CD4-positive, CD25-positive, alpha-beta regulatory T cell (primary cell): ENCODE data around the gene FZR1. TPM values are rescaled to one million over a fixed set of nuclear protein-coding genes. Genes with fewer than 3 reads are reported as not detected.
A peak's percentile ranks its signal among the peaks of the same experiment; 100 is the strongest.

Experiments used
- ATAC-seq, 2 donors: fragments of 150-1000 bp; cut with Tn5 transposase; one replicate each; pipeline ENCODE4 v1.10.0; 2021; ENCODE audit warnings: low read depth in 2 of 2, moderate number of reproducible peaks in 2 of 2, moderate library complexity in 1 of 2
- DNase-seq, 3 donors: peaks; one replicate each; pipeline versions ENCODE4 v3.0.0 to v3.0.0-alpha.2; 2012 to 2022; ENCODE audit warnings: mixed read lengths in 1 of 3
- H3K27ac ChIP-seq: one replicate; pipeline ENCODE4 v1.7.0; 2013; ENCODE audit warnings: mild to moderate bottlenecking, low read length; ENCODE audit not compliant: insufficient read depth, poor library complexity, severe bottlenecking
- H3K27me3 ChIP-seq: one replicate; pipeline ENCODE4 v1.7.0; 2013; ENCODE audit warnings: low read length; ENCODE audit not compliant: control insufficient read depth, insufficient read depth
- H3K36me3 ChIP-seq: one replicate; pipeline ENCODE4 v1.7.0; 2013; ENCODE audit warnings: mild to moderate bottlenecking, low read length, moderate library complexity; ENCODE audit not compliant: control insufficient read depth, insufficient read depth
- H3K4me1 ChIP-seq: 2 replicates; pipeline ENCODE4 v1.7.0; 2013; ENCODE audit warnings: mild to moderate bottlenecking, low read length; ENCODE audit not compliant: insufficient read depth, control insufficient read depth, poor library complexity, severe bottlenecking
- H3K4me3 ChIP-seq: one replicate; pipeline ENCODE4 v1.7.0; 2013; ENCODE audit warnings: low read depth, mild to moderate bottlenecking, low read length, moderate library complexity
- H3K9me3 ChIP-seq, 2 experiments: 1 replicate in 1 of 2; 2 replicates in 1 of 2; pipeline ENCODE4 v1.7.0; 2013; ENCODE audit warnings: low read length in 2 of 2, mild to moderate bottlenecking in 1 of 2, moderate library complexity in 1 of 2; ENCODE audit not compliant: control insufficient read depth in 2 of 2
- H3K27ac Mint-ChIP-seq, 3 donors: one replicate each; pipeline ENCODE4 v1.8.0; 2020 to 2022; ENCODE audit warnings: mild to moderate bottlenecking in 3 of 3, mixed read lengths in 3 of 3, moderate library complexity in 2 of 3
- H3K27me3 Mint-ChIP-seq: one replicate; pipeline ENCODE4 v1.8.0; 2022; ENCODE audit warnings: mild to moderate bottlenecking, mixed read lengths
- H3K36me3 Mint-ChIP-seq: one replicate; pipeline ENCODE4 v1.8.0; 2020; ENCODE audit warnings: mixed read lengths
- H3K4me1 Mint-ChIP-seq, 4 donors: one replicate each; pipeline ENCODE4 v1.8.0; 2020 to 2022; ENCODE audit warnings: mixed read lengths in 4 of 4, mild to moderate bottlenecking in 1 of 4
- H3K4me3 Mint-ChIP-seq, 4 donors: one replicate each; pipeline ENCODE4 v1.8.0; 2020 to 2022; ENCODE audit warnings: mild to moderate bottlenecking in 4 of 4, mixed read lengths in 4 of 4, moderate library complexity in 3 of 4
- H3K9me3 Mint-ChIP-seq, 7 donors: one replicate each; pipeline ENCODE4 v1.8.0; 2020 to 2022; ENCODE audit warnings: mixed read lengths in 7 of 7, mild to moderate bottlenecking in 3 of 7, moderate library complexity in 2 of 7
- polyA plus RNA-seq, 4 donors: library from polyadenylated mRNA; unstranded; fragments of 300-500 nt; fragmentation: Illumina TruSeq; gene quantifications; one replicate each; pipeline ENCODE4 v1.2.3, GENCODE V29; 2021
- total RNA-seq: library from RNA; stranded (reverse); gene quantifications from one replicate; pipeline ENCODE4 v1.2.3, GENCODE V29; 2022

Gene FZR1
- total RNA-seq (107 TPM), polyA plus RNA-seq (10 to 100 TPM in 2 of 4 donors, 1 to 10 TPM in 2; 9.1 to 11.4 (median 10.3) TPM)

GRCh38 chr19:3505598-3506383, at the start of gene FZR1:
Gene FZR1, plus strand, starts transcription at chr19:3506311. Its CDS starts 16,679 bp downstream, at chr19:3522990.
- peak within 1 kb of the TSS; percentile 97 to 99 (median 98) for H3K27ac Mint-ChIP-seq
- H3K36me3 Mint-ChIP-seq, result no peaks in the 10 kb centered on the region
- peaks cover under 1% of the 10 kb centered on the region for H3K27me3 Mint-ChIP-seq
- Histone ChIP-seq H3K36me3 (peaks cover 7% of the 10 kb centered on the region), H3K4me3 (peak within 1 kb of the TSS; percentile 80), H3K9me3 (no peaks in the 10 kb centered on the region), H3K4me1 (peaks cover 33% of the 10 kb centered on the region), H3K27me3 (no peaks in the 10 kb centered on the region), H3K27ac (peak within 1 kb of the TSS; percentile 93)
- ATAC-seq (peak; percentile 91 to 92), DNase-seq (peak; percentile 99 to 100 (median 100))
- peaks cover 0 to 1% (median 0%) of the 10 kb centered on the region in 7 donors for H3K9me3 Mint-ChIP-seq
- peaks cover 9 to 56% (median 32%) of the 10 kb centered on the region in 4 donors for H3K4me1 Mint-ChIP-seq
- H3K4me3 Mint-ChIP-seq, result peak within 1 kb of the TSS; percentile 91 to 97 (median 92)

GRCh38 chr19:3456925-3457527, 49.1 kb upstream of the FZR1 start:
- no peak overlapping the region for H3K27ac Mint-ChIP-seq
- Histone ChIP-seq H3K27me3 (no peaks in the 10 kb centered on the region), H3K4me3 (no peak overlapping the region), H3K36me3 (peaks cover 8% of the 10 kb centered on the region), H3K4me1 (no peaks in the 10 kb centered on the region), H3K27ac (no peak overlapping the region), H3K9me3 (no peaks in the 10 kb centered on the region)
- no peaks in the 10 kb centered on the region for H3K9me3 Mint-ChIP-seq
- no peak for ATAC-seq
- H3K36me3 Mint-ChIP-seq, result no peaks in the 10 kb centered on the region
- no peaks in the 10 kb centered on the region for H3K27me3 Mint-ChIP-seq
- no peak overlapping the region for H3K4me3 Mint-ChIP-seq
- H3K4me1 Mint-ChIP-seq, result no peaks in the 10 kb centered on the region
- no peak for DNase-seq

- H3K27me3 Mint-ChIP-seq, result no peaks in the 10 kb centered on the region
- no peaks in the 10 kb centered on the region for H3K9me3 Mint-ChIP-seq
- Histone ChIP-seq H3K9me3 (no peaks in the 10 kb centered on the region), H3K4me1 (no peaks in the 10 kb centered on the region), H3K36me3 (peaks cover 6% of the 10 kb centered on the region), H3K27me3 (no peaks in the 10 kb centered on the region), H3K27ac (no peak overlapping the region), H3K4me3 (no peak overlapping the region)
- DNase-seq (no peak), ATAC-seq (no peak)
- H3K27ac Mint-ChIP-seq, result no peak overlapping the region
- no peaks in the 10 kb centered on the region for H3K4me1 Mint-ChIP-seq
- no peak overlapping the region for H3K4me3 Mint-ChIP-seq
- H3K36me3 Mint-ChIP-seq, result no peaks in the 10 kb centered on the region
Observed at GRCh38 chr19:3457528-3458228, 48.4 kb upstream of the FZR1 start.

- Histone ChIP-seq H3K27ac (no peak overlapping the region), H3K4me1 (no peaks in the 10 kb centered on the region), H3K9me3 (no peaks in the 10 kb centered on the region), H3K4me3 (no peak overlapping the region), H3K27me3 (no peaks in the 10 kb centered on the region), H3K36me3 (peaks cover 3% of the 10 kb centered on the region)
- DNase-seq, result no peak
- H3K4me1 Mint-ChIP-seq, result no peaks in the 10 kb centered on the region
- no peaks in the 10 kb centered on the region for H3K9me3 Mint-ChIP-seq
- no peaks in the 10 kb centered on the region for H3K27me3 Mint-ChIP-seq
- no peak overlapping the region for H3K4me3 Mint-ChIP-seq
- H3K36me3 Mint-ChIP-seq, result no peaks in the 10 kb centered on the region
- no peak overlapping the region for H3K27ac Mint-ChIP-seq
- ATAC-seq, result no peak
Observed at GRCh38 chr19:3458229-3459088, 47.7 kb upstream of the FZR1 start.

GRCh38 chr19:3459089-3459881, 46.8 kb upstream of the FZR1 start:
- Mint-ChIP-seq H3K27me3 (no peaks in the 10 kb centered on the region), H3K4me1 (no peaks in the 10 kb centered on the region), H3K9me3 (no peaks in the 10 kb centered on the region), H3K27ac (no peak overlapping the region), H3K36me3 (no peaks in the 10 kb centered on the region), H3K4me3 (no peak overlapping the region)
- Histone ChIP-seq H3K9me3 (no peaks in the 10 kb centered on the region), H3K4me1 (no peaks in the 10 kb centered on the region), H3K27ac (no peak overlapping the region), H3K36me3 (peaks cover 1% of the 10 kb centered on the region), H3K27me3 (no peaks in the 10 kb centered on the region), H3K4me3 (no peak overlapping the region)
- DNase-seq, result peak in 1 of 3 donors; percentile 56
- ATAC-seq, result peak in 1 of 2 donors; percentile 24

GRCh38 chr19:3459965-3460582, 46.0 kb upstream of the FZR1 start:
- Histone ChIP-seq H3K27me3 (no peaks in the 10 kb centered on the region), H3K4me3 (no peak overlapping the region), H3K9me3 (no peaks in the 10 kb centered on the region), H3K4me1 (no peaks in the 10 kb centered on the region), H3K27ac (no peak overlapping the region), H3K36me3 (no peaks in the 10 kb centered on the region)
- Mint-ChIP-seq H3K4me1 (no peaks in the 10 kb centered on the region), H3K27me3 (no peaks in the 10 kb centered on the region), H3K27ac (no peak overlapping the region), H3K36me3 (no peaks in the 10 kb centered on the region), H3K4me3 (peak overlapping the region in 1 of 4 donors; percentile 38), H3K9me3 (no peaks in the 10 kb centered on the region)
- DNase-seq (no peak), ATAC-seq (no peak)
